GM19397 (cell line): ENCODE measurements around the gene GID8.

ENCODE experiments used
- ATAC-seq: cut with Tn5 transposase; IDR thresholded peaks from one replicate; pipeline ENCODE4 v1.9.1; 2021; ENCODE audit warnings: mild to moderate bottlenecking, moderate library complexity; ENCODE audit not compliant: unreplicated experiment

Gene GID8

DNA sequence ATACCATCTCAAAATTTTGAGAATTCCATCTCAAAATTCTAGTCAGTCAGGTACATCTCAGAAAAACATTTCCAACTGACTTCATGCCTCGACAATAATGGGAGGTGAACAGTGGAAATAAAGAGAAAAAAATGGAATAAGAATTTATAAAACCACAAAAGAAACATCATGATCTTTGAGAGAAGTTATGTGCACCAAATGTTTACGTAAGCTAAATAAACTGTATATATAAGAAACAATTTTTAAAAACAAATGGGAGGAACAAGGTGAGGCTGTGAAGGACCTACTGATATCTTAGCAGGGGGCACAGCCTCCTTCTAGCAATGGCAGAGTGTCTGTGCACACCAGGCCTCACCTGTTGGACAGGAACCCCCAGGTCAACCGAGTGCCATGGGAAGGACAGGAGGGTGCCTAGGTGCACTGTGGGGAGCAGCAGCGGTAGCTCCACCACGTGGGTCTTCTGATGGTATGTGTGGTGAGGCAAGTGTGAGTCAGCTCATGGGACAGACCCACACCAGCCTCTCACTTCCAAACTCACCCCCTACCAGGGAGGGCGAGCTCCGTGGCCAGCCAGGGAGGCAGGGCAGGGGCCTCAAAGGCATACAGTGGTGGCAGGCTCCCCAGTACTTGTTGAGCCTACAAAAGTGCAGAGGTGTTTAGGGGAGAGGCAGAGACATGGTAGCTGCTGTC is 34.9 kb upstream of the GID8 start:
- ATAC-seq = no peak

DNA sequence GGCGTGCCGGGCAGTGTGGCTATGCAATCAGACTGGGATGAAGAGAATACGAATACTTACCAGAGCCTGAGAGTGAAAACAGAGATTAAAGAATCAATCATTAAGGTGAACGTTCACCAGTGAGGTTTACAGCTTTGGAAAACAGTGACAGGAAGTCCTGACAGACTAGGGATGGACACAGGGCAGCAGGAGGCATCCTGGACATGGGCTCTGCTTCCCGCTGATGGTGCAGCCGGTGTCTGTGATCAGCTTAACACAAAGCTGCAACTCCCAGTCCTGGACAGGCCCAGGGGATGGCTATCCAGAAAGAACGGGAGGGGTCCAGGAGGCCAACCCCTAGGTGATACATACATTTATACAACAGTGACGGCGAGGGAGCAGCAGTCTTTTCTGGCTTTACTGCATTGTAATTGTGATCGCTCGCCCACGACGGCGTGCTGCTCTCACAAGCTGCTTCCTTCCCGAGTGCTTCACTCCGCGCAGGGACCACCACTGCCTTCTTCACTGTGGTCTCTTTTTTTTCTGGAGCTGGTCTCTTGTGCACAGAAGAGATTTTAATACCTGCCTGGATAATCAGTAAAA is 32.3 kb upstream of the GID8 start:
- no peak for ATAC-seq

DNA sequence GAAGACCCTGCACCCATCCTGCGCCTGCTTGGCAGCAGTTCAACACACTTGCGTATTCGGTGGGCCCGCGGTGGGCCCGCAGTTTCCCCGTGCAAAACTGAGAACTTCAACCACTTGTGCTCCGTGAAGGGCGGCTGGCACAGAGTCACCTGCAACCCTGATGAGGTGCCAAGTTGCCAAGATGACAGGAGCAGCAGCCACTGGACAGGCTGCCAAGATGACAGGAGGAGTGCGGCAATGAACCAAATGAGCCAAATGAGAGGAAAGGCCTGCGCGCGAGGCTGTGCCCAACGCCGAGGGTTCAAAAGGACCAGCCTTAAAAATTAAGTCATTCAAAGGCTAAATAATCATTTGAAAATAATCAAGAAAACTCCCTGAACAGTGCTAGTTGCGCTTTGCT is 31.7 kb upstream of the GID8 start:
- ATAC-seq = no peak

DNA sequence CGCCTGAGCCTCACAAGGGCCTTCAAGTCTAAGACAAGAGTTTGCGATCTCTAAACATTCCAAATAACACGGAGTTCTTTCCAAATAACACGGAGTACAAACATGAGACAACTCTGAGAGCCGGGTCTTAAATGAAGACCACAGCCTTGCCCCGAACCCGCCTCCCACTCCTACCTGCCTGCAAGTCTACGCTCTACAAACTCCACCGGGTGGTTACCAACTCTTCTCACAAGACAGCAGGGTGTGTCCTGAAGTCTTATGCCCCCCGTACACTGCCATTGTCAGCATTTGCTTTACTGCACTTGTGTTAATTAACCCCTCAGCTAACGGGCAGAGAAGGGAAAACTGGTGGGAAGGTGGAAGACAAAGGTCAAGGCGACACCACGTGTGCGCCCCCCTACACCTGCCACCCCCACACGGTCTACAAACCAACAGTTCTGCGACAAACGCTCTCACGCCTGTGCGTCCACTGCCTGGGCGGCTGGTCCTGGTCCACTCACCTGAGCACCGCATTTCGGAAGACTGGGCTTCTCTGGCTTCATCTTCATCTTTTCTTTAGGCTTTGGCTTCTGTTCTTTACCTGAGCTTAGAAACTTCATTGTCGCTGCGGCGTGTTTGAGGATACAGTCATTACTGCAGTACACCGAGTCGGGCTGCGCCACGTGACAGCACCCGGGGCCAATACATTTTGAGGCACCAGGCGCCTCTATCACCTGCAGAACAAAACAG is 31.1 kb upstream of the GID8 start:
- no peak for ATAC-seq

DNA sequence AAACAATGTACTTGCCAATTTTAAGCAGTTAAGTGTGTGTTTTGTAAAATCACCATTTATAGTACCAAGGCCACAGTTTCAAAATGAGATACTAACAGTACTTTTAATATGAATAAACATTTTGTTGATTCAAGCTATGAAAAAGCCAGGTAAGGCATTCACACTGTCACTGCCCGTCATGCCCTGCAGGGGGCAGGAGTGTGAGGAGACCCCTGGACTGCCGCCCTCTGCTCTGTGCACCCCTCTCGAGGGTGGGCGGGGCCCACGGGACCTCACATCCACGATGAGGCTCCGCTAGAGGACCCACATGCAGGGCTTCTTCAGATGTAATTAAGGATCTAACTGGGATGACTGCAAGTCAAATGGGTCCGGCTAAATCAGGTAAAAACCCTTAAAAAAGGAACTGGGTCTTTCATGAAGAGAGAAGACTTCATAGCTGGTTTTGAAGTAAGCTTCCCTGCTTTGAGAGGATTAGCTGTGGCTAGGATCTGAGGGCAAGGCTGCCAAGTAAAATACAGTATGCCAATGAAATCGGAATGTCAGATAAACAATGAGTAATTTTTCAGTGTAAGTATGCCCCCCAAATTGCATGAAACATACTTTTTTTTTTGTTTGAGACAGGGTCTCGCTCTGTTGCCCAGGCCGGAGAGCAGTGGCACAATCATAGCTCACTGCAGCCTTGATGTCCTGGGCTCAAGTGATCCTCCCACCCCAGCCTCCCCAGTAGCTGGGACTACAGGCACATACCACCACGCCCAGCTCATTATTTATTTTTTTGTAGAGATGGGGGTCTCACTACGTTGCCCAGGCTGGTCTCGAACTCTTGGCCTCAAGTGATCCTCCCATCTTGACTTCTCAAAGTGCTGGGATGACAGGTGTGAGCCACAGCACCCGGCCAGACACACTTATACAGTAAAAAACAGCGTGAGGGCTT is 30.3 kb upstream of the GID8 start:
- no peak for ATAC-seq

DNA sequence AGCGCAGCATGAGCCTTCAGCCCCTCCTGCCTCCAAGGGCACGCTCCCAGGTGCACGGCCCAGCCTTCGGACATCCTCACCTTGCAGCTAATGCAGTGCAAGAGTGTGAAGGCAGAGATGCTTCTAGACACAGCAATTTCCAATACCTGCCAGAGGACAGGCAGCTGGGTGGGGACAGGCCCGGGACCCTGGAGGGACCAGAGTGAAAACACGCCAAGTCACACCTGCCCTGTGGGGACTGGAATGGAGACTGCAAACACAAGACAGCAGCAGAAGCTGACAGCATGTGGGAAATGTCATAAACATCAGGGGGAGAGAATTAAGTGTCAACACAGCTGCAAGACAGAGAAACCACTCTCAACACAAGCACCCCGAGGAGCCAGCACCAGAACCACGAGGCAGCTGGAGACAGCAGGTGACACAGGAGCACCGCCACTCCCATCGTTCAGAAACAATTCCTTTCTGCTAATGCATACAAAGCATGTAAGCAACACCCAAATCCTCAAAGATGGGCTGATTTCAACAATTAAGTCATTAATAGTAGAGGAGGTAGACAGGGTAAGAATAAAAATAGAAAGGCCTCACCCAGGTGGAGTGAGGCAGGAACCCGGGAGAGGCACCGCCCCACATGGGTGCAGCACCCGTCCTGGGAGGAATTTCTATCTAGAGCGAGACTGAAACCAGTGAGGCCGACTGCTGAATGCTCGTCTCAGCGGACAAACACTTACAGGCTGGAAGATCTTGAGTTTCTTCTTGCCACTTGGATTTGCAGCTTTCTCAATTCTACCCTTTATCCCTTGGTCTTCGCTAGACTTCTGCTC is 28.8 kb upstream of the GID8 start:
- ATAC-seq = no peak

DNA sequence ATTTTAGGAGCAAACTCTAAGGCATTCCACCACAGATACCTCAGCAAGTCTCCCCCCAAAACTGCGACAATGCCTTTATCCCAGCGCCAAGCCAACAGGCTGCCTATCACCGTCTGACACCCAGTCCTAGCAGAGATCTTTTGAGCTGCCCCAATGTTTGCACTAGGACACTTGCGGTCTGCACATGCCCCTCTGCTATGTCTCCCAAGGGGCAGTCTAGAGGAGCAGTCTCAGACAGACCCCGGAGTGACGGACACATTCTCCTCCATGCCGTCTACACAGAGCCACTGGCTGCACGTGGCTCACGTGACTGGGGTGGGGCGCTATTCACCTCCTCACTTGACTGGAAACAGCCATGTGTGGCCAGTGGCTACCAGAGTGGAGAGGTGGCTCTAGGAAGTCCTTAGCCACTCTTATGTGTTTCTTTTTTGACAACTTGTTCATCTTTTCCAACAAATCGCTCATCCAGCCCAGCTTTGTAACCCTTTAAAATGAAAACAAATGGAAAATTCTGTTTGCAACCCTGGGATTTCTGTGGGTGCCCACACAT is 27.7 kb upstream of the GID8 start:
- no peak for ATAC-seq

DNA sequence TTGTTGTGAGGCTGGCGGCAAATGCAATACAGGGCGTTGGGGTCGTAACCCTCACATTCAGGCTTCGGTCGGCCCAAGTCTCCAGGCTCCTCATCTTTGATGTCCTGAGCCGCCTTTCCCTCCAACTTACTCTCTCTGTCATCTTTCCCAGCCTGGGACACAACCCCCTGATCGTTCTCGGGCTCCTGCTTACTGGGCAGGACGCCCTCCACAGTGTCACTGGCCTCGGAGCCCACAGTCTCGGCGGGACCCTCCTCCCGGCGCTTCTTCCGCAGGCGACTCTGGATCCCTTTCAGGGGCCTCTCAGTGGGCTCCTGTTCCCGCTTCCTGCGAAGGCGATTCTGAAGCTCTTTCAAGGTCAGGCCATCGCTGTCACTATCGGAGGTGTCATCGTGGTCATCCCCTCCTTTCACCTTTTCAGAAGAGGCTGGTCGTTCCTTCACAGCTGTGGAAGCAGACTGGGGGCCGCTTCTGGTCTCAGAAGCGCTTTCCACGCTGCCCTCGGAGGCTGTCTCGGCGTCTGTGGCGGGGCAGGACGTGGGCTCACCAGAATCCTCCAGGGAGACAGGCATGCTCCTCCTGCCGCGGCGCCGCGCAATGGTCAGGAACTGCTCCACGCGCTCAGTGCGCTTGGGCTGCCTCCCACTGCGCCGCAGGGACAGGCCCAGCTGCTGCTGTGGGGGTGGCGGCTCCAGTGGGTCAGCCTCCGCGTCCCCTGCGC is 27.0 kb upstream of the GID8 start:
- ATAC-seq = no peak

DNA sequence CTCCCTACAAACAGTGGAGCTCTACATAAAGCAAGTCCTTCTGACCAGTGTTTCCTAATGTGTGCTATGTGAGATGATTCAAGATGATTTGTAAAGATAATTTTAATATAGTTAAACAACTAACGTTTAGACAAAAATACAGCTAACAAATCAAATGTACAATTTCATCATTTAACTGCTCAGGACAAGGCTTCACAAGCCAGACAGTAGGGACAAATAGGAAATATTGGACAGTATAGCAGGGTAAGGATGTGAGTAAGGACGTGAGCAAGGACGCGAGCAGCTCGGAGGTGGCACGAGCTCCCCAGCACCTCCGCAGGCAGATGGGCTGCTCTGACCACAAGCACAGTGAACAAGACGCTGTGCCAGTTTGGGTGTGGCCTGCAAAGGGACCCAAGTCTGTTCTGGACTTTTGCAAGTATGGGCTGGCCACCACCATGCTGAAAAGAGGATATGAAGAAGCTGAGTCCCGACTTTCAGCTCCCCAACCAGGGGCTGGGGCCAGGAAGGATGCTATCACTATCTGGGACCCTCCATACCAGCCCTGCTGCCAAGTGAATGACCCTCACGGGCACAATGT is 26.2 kb upstream of the GID8 start:
- no peak for ATAC-seq

DNA sequence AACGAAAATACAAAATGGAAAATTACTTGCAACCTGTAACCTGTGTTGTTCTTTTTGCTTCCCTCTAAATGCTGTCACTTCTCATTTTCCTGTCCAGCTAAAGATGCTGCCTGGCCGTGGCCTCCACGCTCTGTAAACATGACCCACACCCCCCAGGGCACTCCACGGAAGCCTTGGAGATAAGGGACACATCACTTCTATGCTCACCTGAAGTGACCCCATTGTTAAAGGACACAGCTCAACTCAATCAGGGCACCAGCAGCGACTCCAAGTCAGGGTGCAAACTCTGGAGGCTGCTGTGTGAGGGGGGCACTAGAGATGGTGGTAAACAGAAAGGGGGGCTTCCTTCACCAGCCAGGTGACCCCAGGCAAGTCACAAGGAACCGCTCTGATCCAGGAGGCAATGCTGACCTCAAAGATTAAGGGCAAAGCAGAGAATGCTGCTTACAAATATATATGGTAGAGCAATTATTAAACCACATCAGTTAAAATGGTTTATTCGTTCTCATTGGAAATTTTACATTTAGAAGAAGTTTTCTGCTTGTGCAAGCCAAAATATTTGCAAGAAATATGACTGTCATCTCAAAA is 24.8 kb upstream of the GID8 start:
- ATAC-seq = no peak

DNA sequence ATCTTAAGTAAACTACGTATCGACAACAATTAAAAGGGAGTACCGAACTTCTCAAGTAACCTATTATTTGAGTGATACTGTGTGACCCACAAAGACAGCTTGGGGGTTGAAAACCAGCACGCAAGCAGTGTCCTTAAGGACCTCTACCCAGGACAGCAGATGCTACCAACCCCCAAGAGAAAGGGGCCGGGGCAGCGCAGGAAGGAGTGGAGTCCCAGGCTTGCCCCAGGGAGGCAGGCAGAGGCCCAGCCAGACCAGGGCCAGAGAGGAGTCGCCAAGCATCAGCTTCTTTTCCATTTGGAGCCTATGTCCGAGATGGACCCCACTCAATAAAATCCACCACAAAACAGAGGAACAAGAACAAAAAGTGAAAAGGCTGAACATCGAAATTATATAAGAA is 23.5 kb upstream of the GID8 start:
- no peak for ATAC-seq

DNA sequence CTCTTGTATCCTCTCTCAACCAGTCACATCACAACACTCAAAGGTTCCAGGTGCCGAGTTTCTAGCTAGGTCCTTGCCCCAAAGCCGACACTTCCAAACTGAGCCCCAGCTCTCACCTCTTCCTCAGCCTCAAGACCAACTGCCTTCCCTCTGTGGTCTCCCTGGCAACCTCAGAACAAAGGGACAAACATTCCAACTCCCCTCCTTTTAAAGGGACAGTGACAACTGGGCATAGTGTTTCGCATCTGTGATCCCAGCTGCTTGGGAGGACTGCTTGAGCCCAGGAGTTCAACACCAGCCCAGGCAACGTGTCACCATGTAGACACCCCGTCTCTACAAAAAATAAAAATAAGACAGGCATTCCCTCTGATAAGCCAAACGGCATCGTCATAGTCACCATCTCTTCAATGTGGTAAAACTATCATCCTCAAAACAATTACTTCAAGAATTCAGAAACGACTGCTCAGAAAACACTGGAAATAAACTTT is 22.9 kb upstream of the GID8 start:
- no peak for ATAC-seq

DNA sequence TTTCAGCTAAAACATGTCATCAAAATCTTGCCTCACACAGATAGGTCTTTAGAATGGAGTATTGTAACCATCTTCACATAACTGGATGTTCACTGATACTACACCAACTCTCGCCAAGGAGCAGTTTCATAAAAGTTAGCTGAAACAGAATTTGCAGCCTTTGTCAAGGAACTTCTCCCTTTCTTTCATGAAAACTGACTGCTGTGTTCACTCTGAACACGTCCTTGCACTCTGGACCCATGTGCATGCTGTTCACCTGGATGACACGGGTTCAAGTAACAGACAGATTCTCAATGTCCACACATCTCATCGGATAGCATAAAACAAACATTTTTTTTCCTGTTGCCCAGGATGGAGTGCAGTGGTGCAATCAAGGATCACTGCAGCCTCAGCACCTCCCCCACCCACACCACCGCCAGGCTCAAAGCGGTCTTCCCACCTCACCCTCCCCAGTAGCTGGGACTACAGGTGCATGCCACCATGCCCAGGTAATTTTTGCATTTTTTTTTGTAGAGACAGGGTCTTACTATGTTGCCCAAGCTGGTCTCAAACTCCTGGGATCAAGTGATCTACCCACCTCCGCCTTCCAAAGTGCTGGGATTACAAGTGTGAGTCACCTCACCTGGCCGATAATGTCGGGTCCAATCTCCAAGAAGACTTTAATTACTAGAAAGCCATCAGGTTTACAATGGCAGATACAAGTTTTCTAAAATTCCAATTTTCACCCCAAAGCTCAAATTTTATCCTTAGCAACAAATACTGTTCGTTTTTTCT is 21.1 kb upstream of the GID8 start:
- no peak for ATAC-seq

DNA sequence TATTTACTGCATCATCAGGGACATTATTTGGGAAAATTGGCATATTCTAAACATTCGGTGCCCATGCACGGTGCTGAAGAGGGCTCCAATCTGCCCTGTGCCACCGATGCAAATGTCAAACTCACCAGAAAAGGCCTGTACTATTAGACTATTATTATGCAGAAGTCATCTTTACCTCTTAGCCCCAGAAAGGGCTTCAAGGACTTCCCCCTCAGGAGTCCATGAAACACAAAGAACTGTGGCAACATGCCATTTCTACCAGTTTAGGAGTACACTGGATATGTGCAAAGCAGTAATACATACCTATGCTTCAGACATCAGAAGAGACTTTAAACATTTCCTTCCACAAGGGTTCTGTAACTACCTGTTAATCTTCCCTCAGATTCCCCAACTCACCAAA is 20.2 kb upstream of the GID8 start:
- ATAC-seq = no peak

DNA sequence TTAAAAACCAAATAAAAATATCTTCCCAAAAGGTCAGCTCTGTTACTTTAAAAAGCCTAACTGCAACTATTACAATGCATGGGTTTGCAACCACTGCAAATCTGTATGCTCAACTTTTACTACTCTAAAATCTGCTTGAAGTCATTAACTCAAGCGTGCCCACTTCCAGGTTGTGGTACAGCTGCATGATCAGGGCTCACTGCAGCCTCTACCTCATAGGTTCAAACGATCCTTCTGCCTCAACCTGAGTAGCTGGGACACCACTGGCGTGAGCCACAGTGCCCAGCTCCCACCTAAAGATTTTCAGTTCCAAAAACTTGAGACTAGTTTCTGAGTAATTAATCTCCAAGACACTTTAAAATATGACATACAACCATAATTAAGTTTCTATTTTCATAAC is 19.8 kb upstream of the GID8 start:
- ATAC-seq = no peak

DNA sequence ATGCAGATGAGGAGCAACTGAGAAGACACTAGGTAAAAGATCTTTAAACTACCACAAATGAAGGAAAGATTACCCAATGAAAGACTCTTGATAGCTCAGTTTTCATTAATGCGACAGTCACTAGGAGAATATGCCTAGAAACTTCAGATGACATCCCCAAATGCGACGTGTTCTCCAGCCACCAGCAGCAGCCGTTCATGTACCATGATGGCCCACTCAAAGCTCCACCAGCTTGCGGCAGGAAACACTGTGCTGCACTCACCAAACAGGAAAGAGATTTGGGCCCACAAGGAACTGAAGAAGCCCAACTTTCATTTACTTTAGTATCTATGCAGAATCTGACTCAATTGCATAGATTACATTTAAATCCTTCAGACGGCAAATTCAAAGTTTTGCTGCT is 19.1 kb upstream of the GID8 start:
- no peak for ATAC-seq

DNA sequence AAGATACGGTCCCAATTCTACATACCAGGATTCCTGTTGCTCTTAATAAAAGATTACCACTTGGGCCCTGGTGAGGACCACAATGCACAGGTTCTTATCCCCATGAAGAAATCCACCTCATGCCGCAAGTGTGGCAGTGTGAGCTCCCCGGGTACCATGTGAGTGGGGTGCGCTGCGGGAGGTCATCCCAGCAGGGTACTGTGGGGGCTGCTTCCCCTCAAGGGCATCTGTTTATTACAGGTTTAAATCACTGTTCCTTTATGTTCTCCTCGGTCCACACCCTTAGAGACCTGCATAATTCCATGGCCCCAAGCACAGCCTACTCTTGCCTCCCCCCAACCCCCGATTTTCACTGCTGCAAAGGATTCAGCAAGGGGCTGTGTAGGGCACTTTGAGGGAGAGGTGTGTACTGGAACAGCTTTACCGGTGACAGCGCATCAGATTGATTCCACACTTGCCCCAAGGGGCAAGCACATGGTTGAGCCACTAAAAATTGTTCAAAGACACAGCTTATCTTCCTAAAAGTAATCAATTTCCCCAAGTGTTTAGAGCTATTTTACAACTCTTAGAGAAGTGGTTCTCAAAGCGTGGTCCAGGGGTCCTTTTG is 17.8 kb upstream of the GID8 start:
- no peak for ATAC-seq
